HL-60/S4 treated with phorbol 12-myristate 13-acetate at 8.2 ng/mL for 4 days and 3 days (cell line): ENCODE data around the gene AGRP.

Source experiments
- in situ Hi-C: fragments of 300-500 bp; cut with MboI; formaldehyde crosslinking; loops from 2 replicates; pipeline ENCODE4 v1.15.0; 2022; ENCODE audit warnings: low sequenced_read_pairs

AGRP gene

DNA sequence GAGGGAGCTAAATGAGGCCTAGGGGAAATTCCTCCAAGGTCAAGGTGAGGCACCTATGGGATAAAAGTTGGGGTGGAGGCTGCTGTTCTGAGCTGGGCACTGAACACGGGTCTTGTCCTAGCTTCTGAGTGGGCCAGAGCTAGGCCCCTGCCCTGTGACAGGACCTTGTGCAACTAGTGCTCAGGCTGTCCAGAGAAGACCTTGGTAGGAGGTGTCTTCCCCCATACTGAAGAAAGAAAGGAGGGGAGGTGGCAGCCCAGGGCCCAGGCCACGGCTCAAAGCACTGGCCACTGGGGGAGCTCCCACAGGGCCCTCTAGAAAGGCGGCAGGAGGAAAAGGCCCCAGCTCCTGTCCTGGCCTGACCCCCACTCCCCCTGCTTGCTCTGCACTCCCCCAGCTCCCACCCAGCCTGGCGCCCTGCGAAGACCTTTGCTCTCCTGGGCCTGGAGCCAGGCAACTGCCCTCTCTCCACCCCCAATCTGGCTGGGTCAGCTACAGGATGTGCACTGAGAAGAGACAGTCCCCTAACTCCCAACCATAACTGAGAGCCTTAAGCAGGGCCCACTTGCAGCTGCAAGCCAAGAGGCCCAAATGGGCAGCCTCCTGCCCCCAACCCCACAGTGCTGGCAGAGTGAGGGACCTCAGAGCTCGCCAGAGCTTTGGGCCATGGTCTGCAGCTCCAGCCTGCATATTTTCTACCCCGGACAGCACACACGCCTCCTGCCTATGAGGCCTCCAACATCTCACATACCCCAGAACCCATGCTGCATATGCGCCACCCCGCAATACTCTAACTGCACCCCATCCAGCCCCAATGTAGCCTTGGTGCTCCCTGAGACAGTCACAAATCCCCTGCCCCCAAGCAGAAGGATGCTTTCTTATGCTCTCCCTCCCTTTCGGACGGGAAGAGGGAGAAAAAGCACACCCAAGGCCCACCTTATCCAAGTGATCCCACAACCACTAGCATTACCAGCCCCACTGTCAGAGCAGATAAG, 37.1 kb downstream of the AGRP start:
- in situ Hi-C loops = loop anchor here (25.0 kb wide), 1 partner anchor 484 kb away; the partner anchor contains the start of gene CES3

DNA sequence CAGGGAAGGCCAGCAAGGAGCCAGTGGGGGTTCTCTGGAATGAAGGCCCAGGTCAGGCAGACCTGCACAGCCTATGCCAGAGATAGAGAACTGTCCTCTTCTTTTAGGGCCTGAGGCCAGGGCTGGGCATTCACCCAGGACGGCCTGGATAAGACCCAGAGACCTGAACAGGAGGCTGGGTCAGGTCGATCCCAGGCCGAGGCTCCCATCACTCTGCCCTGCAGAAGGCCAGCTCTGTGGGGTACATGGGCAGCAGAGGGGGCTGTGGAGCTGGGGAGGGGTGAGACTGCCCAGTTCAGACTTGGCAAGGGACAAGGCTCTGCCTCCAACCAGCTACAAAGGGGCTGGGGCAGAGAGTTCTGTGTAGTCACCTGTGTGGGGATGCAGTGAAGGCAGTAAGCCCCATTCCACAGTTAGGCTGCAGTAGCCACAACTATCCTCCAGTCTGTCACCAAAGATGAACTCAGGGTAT, 37.9 kb downstream of the AGRP start:
- in situ Hi-C loops = loop anchor here (25.0 kb wide), 1 partner anchor 483 kb away; the partner anchor contains the start of gene CES3

DNA sequence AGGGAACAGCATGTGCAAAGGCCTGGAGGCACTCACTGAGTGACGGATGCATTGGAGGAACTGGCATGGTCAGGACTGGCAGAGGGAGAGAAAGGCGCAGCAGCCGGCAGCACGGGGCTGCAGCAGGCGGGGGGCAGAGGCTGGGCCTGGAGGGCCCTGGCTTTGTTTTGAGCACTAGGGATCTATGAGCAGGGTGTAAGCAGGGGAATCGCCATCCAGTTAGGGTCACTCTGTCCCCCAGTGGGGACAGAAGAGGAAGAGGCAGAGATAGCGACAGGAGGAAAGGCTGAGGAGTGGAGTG, 38.3 kb downstream of the AGRP start:
- in situ Hi-C loops = loop anchor here (25.0 kb wide), 1 partner anchor 483 kb away; the partner anchor contains the start of gene CES3

DNA sequence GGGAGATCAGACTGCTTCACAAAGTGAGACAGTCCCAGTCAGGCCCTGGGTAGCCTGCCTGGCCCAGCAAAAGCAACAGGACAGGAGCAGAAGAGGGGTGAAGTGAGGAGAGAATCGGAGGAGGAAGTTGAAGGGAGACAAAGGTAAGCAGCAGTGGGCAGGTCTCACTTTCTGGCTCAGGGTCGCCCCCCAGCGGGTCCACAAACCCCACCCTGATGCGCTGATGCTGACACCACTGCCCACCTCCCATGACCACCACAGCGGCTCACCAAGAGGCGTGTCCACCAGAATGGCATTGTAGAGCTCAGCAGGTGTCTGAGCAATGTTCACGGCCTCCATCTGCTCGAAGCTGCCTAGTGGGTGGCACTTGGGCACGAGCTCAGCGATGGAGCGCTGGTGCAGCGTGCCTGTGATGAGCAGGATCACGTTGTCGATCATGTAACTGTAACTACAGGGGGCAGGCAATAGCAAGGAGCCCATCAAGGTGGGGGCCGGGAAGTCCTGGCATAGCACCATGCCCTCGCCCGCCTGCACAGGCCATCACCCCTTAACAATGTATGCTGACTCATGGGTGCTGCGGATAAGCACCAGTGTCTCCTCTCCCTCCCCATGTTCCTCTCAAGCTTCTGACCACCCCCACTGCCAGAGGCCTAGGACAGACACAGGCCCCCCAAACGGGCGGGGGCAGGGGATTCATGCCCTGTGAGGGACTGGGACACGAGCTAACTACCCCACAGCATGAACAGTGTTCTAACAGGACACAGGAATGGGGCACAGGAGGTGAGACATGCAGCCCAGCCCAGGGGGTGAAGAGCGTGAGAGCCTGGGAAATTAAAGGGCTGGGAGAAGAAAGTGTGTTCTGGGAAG, 38.9 kb downstream of the AGRP start:
- in situ Hi-C loops = loop anchor here (25.0 kb wide), 1 partner anchor 482 kb away; the partner anchor contains the start of gene CES3

DNA sequence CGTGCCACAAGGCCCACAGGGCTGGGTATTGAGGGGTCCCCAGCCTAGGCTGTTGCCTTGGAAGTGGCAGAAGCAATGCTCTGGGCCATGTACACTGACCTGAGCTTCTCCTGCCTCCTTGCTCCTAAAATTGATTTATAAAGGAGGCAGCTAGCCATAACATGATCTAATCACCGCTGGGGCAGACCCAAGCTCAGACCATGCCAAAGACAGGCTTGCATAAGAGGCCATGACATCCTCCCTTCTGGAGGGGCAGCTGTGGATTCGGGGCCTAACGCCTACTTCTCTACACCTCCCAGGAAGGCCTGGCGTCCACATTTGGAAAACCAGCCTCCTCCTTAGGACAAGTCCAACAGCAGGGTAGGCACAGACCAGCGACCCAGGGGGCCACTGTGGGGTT, 40.1 kb downstream of the AGRP start:
- in situ Hi-C loops = loop anchor here (25.0 kb wide), 1 partner anchor 481 kb away; the partner anchor contains the start of gene CES3

DNA sequence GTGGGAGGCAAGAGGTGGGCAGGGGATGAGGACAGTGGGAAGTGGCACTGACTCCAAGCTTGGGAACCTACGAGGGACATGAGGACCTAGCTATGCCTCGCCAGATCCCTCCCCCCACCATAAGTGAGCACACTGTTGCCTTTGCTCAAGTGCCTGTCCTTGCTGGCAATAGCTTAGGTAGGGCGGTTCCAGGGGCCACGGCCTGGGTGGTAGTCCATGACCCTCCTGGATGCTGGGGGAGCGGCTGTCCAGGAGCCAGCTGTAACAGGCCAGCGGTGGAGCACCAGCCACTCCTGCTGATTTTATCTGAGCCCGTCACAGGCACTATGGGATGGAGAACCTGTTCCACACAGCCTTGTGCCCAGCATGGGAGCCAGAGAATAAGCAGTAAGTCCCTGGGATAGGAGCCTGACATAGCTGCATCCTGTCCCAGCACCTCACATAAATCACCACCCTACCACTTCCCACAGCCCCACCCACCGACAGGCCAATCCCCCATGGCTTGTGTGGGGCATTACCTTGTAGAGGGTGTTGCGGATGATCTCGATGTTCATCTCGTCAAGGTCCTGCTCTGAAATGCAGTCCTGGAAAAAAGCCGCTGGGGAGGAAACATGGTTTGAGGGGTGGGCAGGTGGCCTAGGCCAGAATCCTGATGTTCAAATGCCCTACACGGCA, 40.6 kb downstream of the AGRP start:
- in situ Hi-C loops = loop anchor here (25.0 kb wide), 1 partner anchor 480 kb away; the partner anchor contains the start of gene CES3

DNA sequence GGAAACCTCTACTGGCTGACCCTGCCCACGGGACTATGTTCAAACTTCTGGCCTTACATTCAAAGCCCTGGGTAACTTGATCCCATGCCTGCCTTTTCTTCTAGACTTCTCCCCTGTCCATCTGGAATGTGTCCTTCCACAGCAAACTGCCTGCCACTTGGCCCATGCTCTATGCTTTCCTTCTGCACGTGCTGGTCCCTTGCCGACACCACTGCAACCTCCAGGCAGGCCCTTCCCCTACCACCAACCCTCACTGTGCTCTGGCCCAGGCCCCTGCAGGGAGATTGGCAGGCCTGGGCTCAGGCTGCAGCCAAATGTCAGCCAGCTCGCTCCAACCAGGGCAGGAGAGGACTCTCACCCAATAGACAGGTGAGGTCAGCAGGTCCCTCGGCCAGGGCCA, 41.4 kb downstream of the AGRP start:
- in situ Hi-C loops = loop anchor here (25.0 kb wide), 1 partner anchor 480 kb away; the partner anchor contains the start of gene CES3

DNA sequence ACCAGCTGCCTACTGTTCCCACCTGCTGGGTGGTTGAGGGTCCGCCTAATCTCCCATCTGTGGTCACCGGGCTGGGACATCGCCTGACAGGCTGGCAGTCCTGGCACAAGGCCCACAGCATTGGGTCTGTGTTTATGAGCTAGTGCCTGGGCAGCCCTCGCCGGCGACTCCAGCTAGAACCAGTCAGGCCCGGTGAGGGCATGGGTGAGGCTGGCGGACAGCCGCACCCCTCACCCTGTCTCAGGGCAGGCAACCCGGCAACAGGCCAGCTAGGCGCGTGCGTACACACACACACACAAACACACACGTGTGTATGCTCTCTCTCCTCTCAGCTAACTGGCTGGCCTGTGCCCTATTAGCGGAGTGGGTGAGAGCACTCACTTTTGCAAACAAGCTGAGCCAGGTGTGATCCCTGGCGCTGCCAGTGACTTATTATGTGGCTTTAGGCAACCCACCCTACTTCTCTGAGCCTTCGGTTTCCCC, 42.0 kb downstream of the AGRP start:
- in situ Hi-C loops = loop anchor here (25.0 kb wide), 1 partner anchor 479 kb away; the partner anchor contains the start of gene CES3

DNA sequence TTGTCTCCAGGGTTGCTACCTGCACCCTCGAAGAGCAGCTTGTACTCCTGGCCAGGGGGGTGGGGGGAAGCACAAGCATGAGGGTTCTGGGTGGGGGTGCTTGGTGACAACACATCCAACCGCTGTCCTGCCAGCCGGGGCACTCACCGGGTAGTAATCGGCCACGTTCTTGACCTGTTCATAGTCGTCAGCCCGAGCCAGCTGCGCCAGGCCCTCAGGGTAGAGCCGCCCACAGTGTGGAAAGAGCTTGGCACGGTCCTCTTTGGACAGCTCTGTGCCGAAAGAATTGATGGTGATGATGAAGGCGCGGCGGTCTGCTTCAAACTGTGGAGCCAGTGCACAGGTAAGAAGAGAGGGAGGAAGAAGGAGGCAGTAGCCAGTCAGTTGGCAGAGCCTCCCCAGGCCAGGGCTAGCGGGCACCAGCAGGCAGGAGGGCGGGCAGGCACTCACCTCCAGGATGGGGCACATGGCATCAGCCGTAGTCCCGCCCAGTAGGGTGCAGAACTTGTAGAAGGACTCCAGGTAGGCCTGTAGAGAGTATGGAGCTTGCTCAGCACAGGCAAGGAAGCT, 44.4 kb downstream of the AGRP start:
- in situ Hi-C loops = loop anchor here (25.0 kb wide), 1 partner anchor 477 kb away; the partner anchor contains the start of gene CES3

DNA sequence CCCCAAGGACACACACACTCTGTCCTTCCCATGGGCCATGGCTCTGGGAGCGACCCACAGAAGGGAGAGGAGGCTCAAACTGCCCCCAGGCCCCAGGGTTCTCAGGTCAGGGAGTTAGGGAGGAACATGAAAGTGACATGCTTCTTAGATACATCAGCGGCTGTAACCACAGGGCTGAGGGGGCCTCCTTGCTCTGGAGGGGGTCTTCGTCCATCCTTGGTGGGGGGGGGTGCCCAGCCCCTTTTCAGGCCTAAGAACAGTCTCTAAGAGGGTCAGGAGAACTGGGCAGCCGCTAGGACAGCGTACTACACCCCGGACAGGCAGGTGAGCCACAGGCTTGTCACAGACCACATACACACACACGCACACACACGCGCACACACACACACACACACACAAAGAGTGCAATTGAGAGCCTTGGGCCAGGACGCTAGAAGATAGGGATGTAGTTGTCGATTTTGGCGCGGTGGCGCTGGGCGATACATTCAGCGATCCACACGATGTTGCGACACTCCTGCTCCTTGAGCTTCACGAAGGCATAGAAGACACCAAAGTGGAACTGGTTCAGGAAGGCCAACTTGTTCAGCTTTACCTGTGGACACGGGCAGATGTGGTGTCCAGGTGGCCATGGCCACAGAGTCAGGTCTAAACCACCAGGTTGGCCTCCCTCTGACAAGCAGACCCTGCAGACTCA, 45.1 kb downstream of the AGRP start:
- in situ Hi-C loops = loop anchor here (25.0 kb wide), 1 partner anchor 476 kb away; the partner anchor contains the start of gene CES3

DNA sequence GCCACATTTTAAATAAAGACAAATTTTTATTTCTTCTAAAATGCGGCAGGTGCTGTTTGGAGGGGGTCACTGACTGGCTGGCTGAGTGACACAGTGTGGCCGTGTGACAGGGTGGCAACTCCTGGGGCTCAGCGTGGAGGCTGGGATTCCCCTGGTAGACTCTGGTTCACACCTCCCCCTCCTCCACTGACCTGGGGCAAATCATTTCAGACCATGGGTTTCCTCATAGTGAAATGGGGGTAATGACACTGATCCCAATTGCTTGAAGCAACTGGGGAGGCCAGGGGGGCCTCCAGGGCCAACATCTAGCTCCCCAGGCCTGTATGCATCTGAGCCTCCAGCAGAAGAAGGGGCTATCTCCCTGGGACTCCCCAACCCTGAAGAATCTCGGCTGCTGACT, 45.8 kb downstream of the AGRP start:
- in situ Hi-C loops = loop anchor here (25.0 kb wide), 1 partner anchor 475 kb away; the partner anchor contains the start of gene CES3

DNA sequence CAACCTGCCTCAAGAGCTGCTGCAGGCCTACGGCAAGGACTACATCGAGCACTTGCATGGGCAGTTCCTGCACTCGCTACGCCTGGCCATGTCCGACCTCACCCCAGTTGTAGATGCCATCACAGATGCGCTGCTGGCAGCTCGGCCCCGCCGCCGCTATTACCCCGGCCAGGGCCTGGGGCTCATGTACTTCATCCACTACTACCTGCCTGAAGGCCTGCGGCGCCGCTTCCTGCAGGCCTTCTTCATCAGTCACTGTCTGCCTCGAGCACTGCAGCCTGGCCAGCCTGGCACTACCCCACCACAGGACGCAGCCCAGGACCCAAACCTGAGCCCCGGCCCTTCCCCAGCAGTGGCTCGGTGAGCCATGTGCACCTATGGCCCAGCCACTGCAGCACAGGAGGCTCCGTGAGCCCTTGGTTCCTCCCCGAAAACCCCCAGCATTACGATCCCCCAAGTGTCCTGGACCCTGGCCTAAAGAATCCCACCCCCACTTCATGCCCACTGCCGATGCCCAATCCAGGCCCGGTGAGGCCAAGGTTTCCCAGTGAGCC, 46.6 kb downstream of the AGRP start:
- in situ Hi-C loops = loop anchor here (25.0 kb wide), 1 partner anchor 474 kb away; the partner anchor contains the start of gene CES3

DNA sequence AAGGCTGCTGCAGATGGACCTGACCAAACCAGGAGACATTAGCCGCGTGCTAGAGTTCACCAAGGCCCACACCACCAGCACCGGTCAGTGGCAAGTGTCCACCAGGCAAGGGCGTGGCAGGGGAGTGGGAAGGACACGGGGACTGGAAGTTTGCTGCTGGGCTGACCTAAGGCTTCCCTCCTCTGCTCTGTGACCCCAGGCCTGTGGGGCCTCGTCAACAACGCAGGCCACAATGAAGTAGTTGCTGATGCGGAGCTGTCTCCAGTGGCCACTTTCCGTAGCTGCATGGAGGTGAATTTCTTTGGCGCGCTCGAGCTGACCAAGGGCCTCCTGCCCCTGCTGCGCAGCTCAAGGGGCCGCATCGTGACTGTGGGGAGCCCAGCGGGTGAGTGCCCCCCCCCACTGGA, 47.6 kb downstream of the AGRP start:
- in situ Hi-C loops = loop anchor here (25.0 kb wide), 1 partner anchor 473 kb away; the partner anchor contains the start of gene CES3

DNA sequence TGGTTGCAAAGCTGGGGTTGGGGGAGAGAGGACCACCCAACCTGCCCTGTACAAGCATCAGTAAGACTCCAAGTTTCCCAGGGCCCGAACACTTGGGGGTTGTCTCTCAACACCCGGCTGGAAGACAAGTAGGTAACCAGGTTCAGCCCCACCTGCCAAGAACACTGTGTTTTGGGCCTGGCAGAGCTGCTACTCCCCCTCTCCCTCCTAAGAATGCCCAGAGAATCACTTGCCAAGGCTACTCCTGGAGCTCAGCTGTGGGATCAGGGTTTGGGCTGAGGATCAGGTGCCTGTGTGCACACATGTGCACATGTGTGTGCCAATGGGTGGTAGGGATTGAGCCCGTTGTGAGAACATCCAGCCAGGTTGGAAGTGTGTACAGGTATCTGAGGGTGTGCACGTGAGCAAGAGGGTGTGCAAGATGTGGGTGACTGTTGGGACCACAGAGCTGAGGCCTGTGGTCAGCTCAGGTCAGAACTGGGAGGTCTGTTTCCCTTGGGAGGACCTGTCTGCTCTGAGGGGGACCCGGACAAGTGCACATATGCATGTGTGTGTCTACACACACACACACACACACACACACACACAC, 50.1 kb downstream of the AGRP start:
- in situ Hi-C loops = loop anchor here (25.0 kb wide), 1 partner anchor 471 kb away; the partner anchor contains the start of gene CES3
